HG03025 (cell line): ENCODE measurements around the gene PLEKHM1.

Source experiments
- ATAC-seq: cut with Tn5 transposase; IDR thresholded peaks from one replicate; pipeline ENCODE4 v1.9.1; 2021; ENCODE audit warnings: mild to moderate bottlenecking, moderate library complexity; ENCODE audit not compliant: unreplicated experiment, low FRiP score

Gene PLEKHM1

DNA sequence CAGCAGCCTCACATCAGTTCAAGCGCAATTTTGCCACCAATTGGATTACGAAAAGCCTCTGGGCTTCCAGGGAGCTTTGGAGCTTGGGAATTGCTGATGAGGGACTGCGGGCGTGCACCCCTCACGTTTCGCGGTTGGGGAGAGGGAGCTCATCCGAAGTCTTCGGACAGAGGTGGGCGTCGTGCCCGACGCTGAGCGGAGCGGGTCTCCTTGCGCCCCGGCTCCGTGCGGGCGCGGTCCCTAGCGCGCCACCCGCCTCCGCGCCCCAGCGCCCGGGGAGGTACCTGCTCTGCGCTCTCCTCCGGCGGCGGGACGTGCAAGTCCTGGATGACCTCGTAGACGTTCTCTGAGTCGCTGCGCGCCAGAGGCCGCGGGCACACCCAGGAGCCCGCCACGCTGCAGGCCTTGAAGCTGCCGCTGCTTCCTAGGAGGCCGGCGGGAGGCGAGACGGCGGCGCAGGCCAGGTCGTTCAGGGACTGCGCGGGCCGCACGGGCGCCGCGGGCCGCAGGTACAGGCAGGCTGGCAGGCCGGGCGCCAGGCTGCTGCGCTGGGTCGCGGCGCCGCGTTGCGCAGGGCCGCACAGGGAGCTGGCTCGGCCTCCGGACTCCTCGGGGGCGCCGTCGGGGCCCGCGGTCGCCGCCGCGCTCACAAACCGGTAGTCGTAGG is 61.0 kb downstream of the PLEKHM1 start:
- no peak for ATAC-seq

DNA sequence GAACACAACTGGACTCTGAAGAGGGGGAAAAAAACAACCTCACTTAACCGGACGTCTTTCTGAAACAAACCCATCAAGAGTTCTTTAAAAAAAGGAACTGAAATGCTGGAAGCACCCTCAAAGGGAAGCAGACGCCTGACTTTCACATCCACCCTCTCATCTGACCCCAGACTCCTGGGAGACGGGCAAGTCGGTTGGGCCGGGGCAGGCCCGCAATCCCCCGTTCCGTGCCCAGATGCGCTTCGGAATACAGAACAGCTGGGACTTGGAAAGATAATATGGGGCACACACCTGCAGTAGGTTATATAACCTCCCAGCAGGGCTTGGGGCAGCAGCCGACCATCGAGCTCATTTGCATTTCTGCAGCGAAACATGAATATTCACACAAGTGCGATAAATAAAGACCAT is 61.6 kb downstream of the PLEKHM1 start:
- no peak for ATAC-seq

DNA sequence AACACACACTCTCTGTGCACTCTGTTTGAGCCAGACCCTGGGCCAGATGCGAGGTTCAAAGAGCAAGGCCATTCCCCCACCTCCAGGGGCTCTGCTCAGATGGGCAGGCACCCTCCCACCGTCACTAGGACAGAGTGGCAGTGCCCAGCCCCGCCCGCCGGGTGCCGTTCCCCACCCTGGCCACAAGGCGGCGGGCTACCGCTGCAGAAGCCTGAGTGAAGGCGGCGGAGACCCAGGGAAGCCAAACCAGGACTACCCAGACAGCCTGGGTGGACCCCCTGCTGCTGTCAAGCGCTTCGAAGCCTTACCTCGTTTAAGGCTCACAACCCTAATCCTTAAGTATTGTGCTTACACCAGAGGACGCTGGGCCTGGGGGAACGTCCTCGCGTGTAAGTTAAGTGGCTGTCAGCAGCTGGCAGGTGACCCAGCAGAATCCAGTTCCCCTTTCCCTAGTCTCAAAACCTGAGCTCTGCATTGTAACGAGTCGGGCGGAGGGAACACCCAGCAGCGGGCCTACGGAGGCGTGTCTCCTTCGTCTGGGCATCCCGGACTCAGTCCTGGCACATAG is 62.4 kb downstream of the PLEKHM1 start:
- ATAC-seq = no peak

DNA sequence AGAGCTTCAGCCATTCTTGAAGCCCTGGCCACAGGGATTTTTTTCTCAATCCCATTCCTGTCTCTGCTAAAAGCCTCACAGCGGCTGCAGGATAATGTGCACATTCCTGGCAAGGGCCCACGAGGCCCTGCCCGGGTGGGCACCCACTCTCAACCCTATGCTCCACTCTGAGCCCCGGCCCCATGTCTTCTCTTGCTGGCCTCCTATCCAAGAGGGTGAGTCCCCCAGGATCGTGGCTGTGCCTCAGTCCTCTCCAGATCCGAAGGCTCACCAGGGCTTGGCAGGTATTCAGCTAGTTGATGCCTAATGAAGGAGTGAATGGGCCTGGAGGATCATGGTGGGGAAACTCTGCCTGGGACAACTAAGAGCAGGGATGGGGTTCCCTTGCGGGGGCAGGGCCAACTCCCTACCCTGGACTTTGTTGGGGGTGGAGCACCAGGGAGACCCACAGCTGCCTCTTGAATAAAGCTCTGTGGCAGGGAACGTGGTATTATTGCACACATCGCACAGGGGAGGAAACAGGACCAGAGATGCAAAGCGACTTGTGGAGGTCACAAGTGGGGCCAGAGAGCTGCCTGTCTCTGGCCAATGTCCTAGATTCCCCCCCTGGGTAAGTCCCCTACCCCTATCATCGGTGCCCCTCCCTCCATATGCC is 63.2 kb downstream of the PLEKHM1 start:
- no peak for ATAC-seq

DNA sequence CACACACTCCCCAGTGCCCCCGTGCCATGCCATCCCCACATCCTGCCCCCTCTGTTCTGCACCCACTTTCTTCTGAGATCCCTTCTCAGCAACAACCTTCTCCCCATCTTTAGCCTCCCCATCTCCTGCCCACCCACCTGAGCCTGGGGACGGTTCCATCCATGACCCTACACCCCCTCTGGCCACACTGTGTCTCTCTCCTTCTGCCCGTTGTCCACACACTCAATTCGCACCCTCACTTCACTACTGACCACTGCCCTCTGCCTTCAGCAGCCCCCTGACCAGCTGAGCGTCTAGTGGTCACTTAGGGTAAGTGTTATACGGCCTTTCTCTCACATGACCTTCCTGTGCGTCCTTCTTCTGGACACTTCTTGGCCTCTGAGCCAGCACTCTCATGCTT is 64.0 kb downstream of the PLEKHM1 start:
- ATAC-seq = no peak

- ATAC-seq = no peak
Measured at GRCh38 chr17:45425984-45426413, 64.5 kb downstream of the PLEKHM1 start.

DNA sequence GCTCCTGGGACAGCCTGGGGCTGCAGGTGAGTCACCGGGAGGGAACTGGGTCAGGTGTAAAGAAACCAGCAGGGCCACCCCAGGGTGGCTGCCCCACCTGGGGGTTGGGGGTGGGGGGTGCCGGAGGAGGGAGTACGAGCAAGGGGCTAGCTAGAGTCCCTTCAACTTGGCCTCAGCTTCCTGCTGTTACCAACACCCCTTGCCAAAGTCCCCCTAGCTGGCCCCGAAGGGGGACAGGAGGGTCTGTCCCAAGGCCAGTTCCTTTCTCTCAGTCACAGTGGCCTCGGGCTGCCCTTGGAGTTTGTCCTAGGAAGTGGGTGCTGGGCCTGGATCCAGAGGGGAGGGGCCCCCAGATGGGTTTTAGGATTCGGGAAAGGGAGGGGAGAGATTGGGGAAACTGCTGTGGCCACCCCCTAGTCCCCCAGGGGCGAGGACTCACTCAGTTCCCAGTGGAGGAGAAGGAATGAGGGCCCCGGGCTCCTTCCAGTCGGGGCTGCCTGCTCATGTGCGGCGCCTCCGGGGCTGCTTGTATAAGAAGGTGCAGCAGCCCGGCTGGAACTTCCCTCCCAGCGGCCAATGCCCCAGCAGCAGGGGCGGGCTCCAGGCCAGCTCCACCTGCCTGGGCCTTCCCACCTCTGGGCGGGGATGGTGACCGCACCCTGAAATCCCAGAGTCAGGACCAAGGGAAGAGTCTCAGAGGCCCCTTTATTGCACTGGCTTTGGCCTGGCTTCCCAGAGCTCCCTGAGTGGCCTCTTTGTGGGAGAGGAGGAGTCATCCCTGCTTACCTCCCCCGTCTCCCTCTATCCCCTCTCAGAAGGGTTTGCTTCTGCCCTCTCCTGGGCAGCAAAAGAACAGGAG is 65.2 kb downstream of the PLEKHM1 start:
- no peak for ATAC-seq

GRCh38 chr17:45424769-45425124 is 65.8 kb downstream of the PLEKHM1 start:
- no peak for ATAC-seq

DNA sequence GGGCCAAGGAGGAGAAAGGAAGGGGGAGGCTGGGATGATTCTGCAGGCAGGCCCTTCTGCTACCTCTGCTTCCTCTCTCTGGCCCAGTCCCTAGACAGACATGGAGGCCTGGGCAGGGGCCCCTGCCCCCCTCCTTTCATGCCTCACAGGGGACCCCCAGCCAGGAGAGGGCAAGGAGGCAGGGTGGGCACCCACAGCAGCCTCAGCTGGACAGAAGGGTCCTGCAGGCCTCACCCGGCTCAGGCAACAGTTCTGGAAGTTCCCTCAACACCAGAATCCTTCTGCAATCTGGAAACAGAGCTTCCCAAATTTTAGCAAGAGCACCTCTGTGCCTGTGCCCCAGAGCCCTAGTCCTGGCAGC is 66.6 kb downstream of the PLEKHM1 start:
- no peak for ATAC-seq

DNA sequence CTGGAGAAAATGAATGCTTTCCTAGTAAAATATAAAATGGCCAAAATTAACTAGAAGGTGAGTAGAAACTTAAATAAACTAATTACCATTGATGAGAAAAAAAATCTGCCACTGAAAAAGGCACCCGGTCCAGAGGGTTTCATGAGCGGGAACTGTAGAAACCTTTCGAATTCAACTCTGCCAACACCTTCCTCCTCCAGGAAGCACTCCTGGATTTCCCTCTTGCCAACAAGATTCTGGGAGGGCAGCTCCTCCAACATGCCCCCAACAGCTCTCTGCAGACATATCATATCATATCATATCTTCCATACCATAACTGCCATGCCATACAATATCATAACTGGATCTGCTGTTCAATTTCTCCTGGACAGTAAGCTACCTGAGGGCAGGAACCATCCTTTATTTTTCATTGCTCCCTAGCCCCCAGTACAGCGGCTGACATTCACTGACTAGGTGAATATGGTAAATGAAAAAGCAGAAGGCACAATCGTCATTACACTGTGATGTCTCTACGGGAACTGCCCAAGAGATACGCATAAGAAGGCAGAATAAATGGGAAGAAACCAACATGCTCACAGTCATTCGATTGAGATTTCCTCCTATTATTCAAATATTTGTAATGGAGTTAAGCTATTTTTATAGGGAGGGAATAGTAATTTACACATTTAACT is 67.1 kb downstream of the PLEKHM1 start:
- no peak for ATAC-seq

DNA sequence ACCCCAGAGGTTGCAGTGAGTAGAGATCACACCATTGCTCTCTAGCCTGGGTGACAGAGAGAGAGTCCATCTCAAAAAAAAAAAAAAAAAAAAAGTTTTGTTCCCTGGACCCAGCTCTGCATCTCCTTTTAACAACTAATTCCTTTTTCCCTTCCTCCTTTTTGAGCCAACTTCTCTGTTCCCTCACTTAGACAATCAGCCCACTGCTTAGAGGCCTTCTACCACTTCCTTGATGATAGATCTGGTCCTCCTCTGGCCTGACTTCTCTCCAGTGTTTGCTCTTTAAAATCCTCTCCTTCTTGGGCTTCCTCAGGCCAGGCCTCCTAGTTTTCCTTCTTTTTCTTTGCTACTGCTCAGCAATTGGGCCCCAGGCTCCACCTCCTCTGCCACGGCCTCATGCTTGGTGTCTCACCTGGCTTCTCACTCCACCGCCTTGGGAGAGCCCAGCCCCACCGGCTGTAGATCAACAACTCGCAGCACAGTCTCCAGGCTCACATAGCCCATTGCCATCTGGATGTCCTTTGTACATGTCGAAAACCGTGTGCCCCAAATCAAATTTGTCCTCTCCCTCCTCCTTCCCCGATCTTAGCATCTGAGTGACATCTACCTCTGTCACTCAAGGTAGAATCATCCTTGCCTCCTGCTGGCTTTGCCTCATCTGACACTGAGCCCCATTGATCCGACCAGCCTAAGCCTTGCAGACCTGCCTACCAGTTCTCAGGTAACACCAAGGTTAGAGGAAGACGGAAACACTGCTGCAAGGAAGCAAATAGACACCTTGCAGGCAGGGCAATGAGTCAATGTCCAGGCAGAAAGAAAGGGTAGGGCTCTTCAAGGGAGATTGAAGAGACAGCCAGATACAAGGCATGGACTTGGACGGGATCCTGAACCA is 75.3 kb downstream of the PLEKHM1 start:
- no peak for ATAC-seq

DNA sequence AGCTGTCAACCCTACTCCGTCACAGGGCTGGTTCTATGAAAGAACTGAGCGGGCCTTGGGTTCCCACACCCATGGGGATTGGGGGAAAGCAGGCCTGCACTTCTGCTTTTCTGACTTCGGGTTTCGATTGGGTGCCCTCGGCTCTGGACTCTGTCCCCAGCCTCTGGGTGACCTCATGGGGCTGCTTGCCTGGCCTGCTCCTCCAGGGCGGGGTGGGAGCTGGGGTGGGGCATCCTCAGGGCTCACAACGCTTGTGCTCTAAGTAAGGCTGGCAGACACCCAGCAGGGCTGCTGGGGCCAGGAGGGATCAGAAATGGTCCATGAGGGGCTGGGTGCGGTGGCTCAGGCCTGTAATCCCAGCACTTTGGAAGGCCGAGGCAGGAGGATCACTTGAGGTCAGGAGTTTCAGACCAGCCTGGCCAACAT is 77.0 kb downstream of the PLEKHM1 start:
- ATAC-seq = no peak

DNA sequence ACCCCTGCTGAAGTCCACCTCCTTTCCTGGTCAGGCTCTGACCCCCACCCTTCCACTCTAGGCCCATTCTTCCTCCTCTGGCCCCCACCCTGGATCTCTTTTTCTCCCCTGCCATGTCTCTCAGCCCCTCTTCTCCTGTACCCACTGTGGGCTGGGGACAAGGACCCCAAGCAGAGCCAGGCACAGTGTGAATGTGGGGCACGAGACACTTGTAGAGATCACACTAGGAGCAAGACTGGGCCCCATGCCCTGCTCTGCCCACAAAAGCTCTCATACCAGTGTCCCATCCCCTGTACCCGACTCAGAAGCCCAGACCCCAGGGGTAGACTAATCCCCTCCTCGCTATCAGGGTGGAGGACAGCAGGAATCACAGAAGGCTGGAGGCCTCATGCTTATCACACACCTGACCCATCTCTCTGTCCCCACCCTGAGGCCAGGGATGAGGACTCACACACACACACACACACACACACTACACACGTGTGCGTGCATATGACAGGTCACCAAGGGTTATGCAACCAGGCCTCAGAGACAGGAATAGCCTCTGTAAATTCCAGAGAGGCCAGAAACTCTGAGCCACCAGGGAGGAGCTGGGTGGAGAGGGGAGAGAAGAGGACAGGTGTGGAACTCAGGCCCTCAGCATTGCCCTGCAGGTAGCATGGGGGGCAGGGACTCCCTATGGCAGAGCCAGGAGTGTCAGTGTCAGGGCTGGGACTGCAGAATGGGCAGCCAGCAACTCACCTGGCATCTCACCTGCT is 79.0 kb downstream of the PLEKHM1 start:
- no peak for ATAC-seq

GRCh38 chr17:45410144-45411091 is 80.1 kb downstream of the PLEKHM1 start:
- no peak for ATAC-seq

DNA sequence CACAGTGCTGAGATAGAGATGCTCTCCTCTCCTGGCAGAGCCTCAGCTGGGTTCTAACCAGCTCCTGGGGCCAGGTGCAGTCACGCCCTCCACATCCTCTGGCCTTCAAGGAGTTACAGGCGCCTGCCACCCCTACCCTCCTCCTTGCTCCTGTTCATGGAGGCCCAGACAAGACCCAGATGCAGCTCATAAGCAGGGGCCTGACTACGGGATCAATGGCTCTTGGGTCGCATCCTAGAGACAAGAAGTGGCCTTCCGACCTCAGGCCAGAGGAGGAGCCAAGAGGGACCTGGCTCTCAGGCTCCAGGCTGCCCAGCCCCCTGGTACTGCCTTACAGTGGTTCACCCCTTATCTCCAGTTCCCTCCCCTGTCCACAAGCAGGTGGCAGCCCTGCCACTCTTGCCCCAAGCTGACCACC is 80.9 kb downstream of the PLEKHM1 start:
- ATAC-seq = no peak

- ATAC-seq = no peak
Measured at GRCh38 chr17:45408611-45409421, 81.7 kb downstream of the PLEKHM1 start.

DNA sequence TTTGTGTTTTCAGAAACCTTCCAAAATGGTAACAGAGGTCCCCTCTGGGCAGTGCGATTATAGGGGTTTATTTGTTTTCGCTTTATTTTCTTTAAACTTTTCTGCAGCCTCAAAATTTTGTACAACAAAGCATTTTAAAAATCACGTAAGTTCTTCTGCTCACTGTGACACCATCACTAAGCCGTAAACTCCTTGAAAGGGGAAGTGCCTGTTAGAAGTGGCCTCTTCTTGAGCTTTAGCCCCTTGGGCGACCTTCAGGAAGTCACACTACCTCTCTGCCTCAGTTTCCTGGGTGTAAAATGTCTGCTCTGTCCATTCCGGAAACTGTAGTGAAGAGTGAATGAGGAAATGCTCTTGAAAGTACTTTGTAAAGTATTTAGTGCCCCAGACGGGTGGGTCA is 84.4 kb downstream of the PLEKHM1 start:
- no peak for ATAC-seq
